ENCODE data around the gene SGCA. TPM values are rescaled to one million over a fixed set of nuclear protein-coding genes. Genes with fewer than 3 reads are reported as not detected.

Gene SGCA
- polyA plus RNA-seq, 1 donor from 2014 or later, result 0.43 TPM

DNA sequence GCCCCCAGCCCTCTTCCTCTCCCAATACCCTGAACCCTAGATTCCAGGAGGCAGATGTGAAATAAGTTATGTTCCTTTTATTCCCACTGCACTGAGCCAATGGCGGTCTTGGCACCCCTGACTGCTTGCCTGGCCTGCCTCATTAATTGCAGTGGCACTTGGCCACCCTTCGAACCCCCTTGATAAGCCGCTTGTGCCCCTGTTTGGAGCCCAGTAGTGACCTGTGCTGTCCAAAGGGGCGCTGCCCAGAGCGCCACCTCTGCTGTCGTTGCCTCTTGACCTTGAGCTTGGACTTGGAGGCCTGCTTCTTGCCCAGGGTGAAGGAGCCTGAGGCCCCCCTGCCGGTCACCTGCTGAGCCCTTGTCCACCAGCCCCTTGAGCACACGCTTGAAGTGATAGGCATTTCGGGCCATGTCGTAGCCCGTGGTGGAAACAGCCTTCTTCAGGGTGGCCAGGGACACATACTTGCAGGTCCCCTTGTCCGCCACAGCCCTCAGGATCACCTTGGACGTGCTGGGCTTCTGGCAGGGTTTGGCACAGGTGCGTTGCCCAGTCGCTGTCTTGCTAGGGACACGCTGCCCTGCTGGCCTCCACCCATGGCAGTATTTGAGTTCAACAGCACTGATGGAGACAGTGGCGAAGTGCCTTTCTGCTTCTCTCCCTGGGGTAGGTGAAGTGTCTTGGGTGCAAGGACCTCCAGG lies 5.7 kb downstream of the SGCA start:
- Histone ChIP-seq H3K79me2 (replicated peaks; ENCODE audit: insufficient read depth, low read length) (no peaks in the 10 kb centered on the region), H3K9ac (ENCODE audit: low read length) (no peak overlapping the region), H3K27me3 (ENCODE audit: insufficient read depth, low read depth, low read length) (no peaks in the 10 kb centered on the region), H3K36me3 (ENCODE audit: insufficient read depth, low read length) (no peaks in the 10 kb centered on the region), H3F3A (ENCODE audit: insufficient read depth, low read length, poor library complexity, severe bottlenecking) (no peaks in the 10 kb centered on the region), H3K4me3 (ENCODE audit: low read length) (no peak overlapping the region), H3K27ac (ENCODE audit: low read length) (no peak overlapping the region), H3K9me2 (ENCODE audit: insufficient read depth, low read length) (no peaks in the 10 kb centered on the region), H3K4me2 (ENCODE audit: low read length) (no peak overlapping the region), H4K20me1 (ENCODE audit: insufficient read depth) (no peaks in the 10 kb centered on the region), H3K9me3 (ENCODE audit: low read length) (no peaks in the 10 kb centered on the region), H2AFZ (ENCODE audit: low read depth, low read length) (no peak overlapping the region)
- TF ChIP-seq, protein P1, sequence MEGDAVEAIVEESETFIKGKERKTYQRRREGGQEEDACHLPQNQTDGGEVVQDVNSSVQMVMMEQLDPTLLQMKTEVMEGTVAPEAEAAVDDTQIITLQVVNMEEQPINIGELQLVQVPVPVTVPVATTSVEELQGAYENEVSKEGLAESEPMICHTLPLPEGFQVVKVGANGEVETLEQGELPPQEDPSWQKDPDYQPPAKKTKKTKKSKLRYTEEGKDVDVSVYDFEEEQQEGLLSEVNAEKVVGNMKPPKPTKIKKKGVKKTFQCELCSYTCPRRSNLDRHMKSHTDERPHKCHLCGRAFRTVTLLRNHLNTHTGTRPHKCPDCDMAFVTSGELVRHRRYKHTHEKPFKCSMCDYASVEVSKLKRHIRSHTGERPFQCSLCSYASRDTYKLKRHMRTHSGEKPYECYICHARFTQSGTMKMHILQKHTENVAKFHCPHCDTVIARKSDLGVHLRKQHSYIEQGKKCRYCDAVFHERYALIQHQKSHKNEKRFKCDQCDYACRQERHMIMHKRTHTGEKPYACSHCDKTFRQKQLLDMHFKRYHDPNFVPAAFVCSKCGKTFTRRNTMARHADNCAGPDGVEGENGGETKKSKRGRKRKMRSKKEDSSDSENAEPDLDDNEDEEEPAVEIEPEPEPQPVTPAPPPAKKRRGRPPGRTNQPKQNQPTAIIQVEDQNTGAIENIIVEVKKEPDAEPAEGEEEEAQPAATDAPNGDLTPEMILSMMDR (IDR thresholded peaks at IDR 0.05; ENCODE audit: poor library complexity, severe bottlenecking), result no peak
- TF ChIP-seq MXI1 (conservative IDR thresholded peaks at IDR 0.05; ENCODE audit: poor library complexity, severe bottlenecking) (no peak), RAD21 (conservative IDR thresholded peaks at IDR 0.05) (no peak), SMC3 (conservative IDR thresholded peaks at IDR 0.05; ENCODE audit: poor library complexity) (no peak), POLR2AphosphoS5 (IDR thresholded peaks at IDR 0.05) (no peak), EP300 (conservative IDR thresholded peaks at IDR 0.05; ENCODE audit: poor library complexity, severe bottlenecking) (no peak), EZH2 (IDR thresholded peaks at IDR 0.05; ENCODE audit: borderline replicate concordance, insufficient read depth, low read length, poor library complexity, severe bottlenecking) (no peak), TAF1 (IDR thresholded peaks at IDR 0.05; ENCODE audit: low read depth) (no peak)
- TF ChIP-seq, protein P2, sequence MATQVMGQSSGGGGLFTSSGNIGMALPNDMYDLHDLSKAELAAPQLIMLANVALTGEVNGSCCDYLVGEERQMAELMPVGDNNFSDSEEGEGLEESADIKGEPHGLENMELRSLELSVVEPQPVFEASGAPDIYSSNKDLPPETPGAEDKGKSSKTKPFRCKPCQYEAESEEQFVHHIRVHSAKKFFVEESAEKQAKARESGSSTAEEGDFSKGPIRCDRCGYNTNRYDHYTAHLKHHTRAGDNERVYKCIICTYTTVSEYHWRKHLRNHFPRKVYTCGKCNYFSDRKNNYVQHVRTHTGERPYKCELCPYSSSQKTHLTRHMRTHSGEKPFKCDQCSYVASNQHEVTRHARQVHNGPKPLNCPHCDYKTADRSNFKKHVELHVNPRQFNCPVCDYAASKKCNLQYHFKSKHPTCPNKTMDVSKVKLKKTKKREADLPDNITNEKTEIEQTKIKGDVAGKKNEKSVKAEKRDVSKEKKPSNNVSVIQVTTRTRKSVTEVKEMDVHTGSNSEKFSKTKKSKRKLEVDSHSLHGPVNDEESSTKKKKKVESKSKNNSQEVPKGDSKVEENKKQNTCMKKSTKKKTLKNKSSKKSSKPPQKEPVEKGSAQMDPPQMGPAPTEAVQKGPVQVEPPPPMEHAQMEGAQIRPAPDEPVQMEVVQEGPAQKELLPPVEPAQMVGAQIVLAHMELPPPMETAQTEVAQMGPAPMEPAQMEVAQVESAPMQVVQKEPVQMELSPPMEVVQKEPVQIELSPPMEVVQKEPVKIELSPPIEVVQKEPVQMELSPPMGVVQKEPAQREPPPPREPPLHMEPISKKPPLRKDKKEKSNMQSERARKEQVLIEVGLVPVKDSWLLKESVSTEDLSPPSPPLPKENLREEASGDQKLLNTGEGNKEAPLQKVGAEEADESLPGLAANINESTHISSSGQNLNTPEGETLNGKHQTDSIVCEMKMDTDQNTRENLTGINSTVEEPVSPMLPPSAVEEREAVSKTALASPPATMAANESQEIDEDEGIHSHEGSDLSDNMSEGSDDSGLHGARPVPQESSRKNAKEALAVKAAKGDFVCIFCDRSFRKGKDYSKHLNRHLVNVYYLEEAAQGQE (IDR thresholded peaks at IDR 0.05; ENCODE audit: borderline replicate concordance), result no peak

DNA sequence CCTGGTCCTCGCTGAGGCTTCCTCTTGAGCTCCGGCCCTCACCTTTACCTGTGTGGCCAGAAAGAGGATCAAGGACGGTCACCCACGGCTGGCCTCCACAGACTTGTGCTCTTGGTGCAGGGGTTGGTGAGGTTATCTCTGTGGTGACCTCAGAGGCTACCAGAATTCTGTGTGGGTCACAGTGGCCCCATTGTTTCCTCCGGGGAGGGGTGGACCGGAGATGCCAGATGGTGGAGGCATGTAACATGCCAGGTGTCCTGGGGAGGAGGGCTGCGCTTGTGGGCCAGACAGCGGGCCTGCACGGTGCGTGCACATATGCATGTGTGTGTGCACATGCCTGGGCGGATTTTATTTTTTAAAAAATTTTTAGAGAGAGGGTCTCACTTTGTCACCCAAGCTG lies 6.3 kb downstream of the SGCA start:
- H3K27me3 ChIP-seq (ENCODE audit: insufficient read depth, low read depth, low read length), result no peaks in the 10 kb centered on the region

More for the DNA sequence above, 6.3 kb downstream of the SGCA start:
- Histone ChIP-seq H3K9me2 (ENCODE audit: insufficient read depth, low read length) (no peaks in the 10 kb centered on the region), H3K9me3 (ENCODE audit: low read length) (no peaks in the 10 kb centered on the region), H3F3A (ENCODE audit: insufficient read depth, low read length, poor library complexity, severe bottlenecking) (no peaks in the 10 kb centered on the region), H2AFZ (ENCODE audit: low read depth, low read length) (no peak overlapping the region), H4K20me1 (ENCODE audit: insufficient read depth) (no peaks in the 10 kb centered on the region), H3K4me2 (ENCODE audit: low read length) (no peak overlapping the region), H3K27ac (ENCODE audit: low read length) (no peak overlapping the region), H3K36me3 (ENCODE audit: insufficient read depth, low read length) (no peaks in the 10 kb centered on the region), H3K9ac (ENCODE audit: low read length) (no peak overlapping the region), H3K4me3 (ENCODE audit: low read length) (no peak overlapping the region), H3K79me2 (replicated peaks; ENCODE audit: insufficient read depth, low read length) (no peaks in the 10 kb centered on the region)
- TF ChIP-seq, protein P1 (IDR thresholded peaks at IDR 0.05; ENCODE audit: poor library complexity, severe bottlenecking), result no peak
- TF ChIP-seq SMC3 (conservative IDR thresholded peaks at IDR 0.05; ENCODE audit: poor library complexity), result no peak
- TF ChIP-seq MXI1 (conservative IDR thresholded peaks at IDR 0.05; ENCODE audit: poor library complexity, severe bottlenecking), result no peak
- TF ChIP-seq, protein P2 (IDR thresholded peaks at IDR 0.05; ENCODE audit: borderline replicate concordance), result no peak
